Breast epithelium (tissue), 4 donors: ENCODE data around the gene UGT1A3. TPM values are rescaled to one million over a fixed set of nuclear protein-coding genes. Genes with fewer than 3 reads are reported as not detected.

Experiments used
- DNase-seq, 2 donors: peaks; one replicate each; pipeline ENCODE4 v3.0.0-alpha.2; 2019; ENCODE audit warnings: low spot score in 2 of 2
- H3K27ac ChIP-seq, 2 donors: fragments of 200-600 bp; sonication (generic) in 1 of 2; one replicate each; pipeline ENCODE4 v1.5.1; 2016 to 2019; ENCODE audit warnings: mild to moderate bottlenecking in 1 of 2
- H3K27me3 ChIP-seq, 2 donors: fragments of 200-600 bp; sonication (generic) in 1 of 2; one replicate each; pipeline versions ENCODE4 v1.5.1 to v1.6.0; 2017 to 2019; ENCODE audit warnings: control low read depth in 1 of 2, mild to moderate bottlenecking in 1 of 2
- H3K36me3 ChIP-seq: fragments of 200-600 bp; one replicate; pipeline ENCODE4 v1.5.1; 2019
- H3K4me1 ChIP-seq, 2 donors: fragments of 200-600 bp; sonication (generic); one replicate each; pipeline ENCODE4 v1.5.1; 2016 to 2019; ENCODE audit warnings: control low read depth in 1 of 2
- H3K4me3 ChIP-seq, 3 donors: fragments of 200-600 bp; sonication (generic); 1 replicate in 2 of 3; 2 replicates in 1 of 3; pipeline ENCODE4 v1.5.1; 2016 to 2019; ENCODE audit warnings: mild to moderate bottlenecking in 3 of 3, moderate library complexity in 2 of 3
- H3K9me3 ChIP-seq, 2 donors: fragments of 200-600 bp; sonication (generic) in 1 of 2; one replicate each; pipeline ENCODE4 v1.5.1; 2016 to 2019; ENCODE audit warnings: control low read depth in 1 of 2
- POLR2A ChIP-seq: fragments of 450-650 bp; IDR thresholded peaks from one replicate; pipeline ENCODE4 v1.6.1; 2016; ENCODE audit warnings: antibody characterized with exemption, mild to moderate bottlenecking, moderate library complexity
- POLR2AphosphoS5 ChIP-seq, 3 donors: sonication (generic); formaldehyde crosslinking; IDR thresholded peaks; one replicate each; pipeline ENCODE4 v1.6.1; 2017; ENCODE audit warnings: antibody characterized with exemption in 3 of 3
- intact Hi-C: fragments of 100-400 bp; cut with DNase I; formaldehyde crosslinking; loops from one replicate; pipeline ENCODE4 v1.15.1; 2023; ENCODE audit warnings: low total_unique reads
- total RNA-seq, 3 donors: library from RNA; depleted of rRNA; stranded (reverse); fragments of >200 nt; gene quantifications; one replicate each; pipeline ENCODE4 v1.1.0, GENCODE V29; 2016
- TF ChIP-seq, protein P1 (sequence below), 3 donors: fragments of 450-650 bp; IDR thresholded peaks; one replicate each; pipeline ENCODE4 v1.5.1; 2016 to 2017; ENCODE audit warnings: antibody characterized with exemption in 3 of 3, mild to moderate bottlenecking in 3 of 3, moderate library complexity in 3 of 3

UGT1A3 gene
- total RNA-seq, 3 donors from 2014 or later = 0.16 TPM; not detected in 2

DNA sequence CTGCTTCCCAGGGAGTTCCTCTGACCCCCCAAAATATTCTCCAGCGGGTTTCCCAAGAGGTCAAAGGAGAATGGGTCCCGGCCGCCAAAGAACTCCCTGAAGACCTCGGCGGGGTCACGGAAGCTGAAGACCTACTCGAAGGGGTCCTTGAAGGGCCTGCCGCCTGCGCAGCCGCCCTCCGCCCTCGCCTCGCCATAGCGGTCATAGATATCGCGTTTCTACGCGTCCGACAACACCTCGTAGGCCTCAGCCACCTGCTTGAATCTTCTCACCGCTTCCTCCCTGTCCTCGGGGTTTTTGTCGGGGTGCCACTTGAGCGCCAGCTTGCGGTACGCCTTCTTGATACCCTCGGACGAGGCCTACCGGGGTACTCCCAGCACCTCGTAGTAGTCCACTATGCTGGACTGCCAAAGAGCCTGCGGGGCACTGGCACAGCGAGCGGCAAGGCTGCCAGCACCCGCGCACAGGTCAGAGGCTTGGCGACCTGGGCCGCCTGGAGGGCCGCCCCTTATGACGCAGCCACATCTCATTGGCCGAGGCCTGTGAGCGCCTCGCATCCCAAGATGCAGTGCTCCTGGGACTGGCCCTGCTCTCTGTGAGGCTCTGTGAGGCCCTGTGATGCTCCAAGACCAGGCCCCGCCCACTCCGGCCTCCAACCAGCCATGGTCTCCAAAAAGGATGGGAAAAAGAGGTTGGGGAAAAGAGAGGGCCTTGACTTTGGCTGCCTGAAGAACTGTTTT is 26.2 kb downstream of the UGT1A3 start:
- Histone ChIP-seq H3K27ac (no peak overlapping the region), H3K9me3 (peaks cover 9 to 16% of the 10 kb centered on the region in 2 donors), H3K27me3 (no peaks in the 10 kb centered on the region), H3K36me3 (no peaks in the 10 kb centered on the region), H3K4me3 (no peak overlapping the region), H3K4me1 (no peaks in the 10 kb centered on the region)
- intact Hi-C loops = no loop called here
- DNase-seq = no peak
- TF ChIP-seq POLR2AphosphoS5 (IDR thresholded peaks at IDR 0.05) (no peak), POLR2A (no peak)
- TF ChIP-seq, protein P1, sequence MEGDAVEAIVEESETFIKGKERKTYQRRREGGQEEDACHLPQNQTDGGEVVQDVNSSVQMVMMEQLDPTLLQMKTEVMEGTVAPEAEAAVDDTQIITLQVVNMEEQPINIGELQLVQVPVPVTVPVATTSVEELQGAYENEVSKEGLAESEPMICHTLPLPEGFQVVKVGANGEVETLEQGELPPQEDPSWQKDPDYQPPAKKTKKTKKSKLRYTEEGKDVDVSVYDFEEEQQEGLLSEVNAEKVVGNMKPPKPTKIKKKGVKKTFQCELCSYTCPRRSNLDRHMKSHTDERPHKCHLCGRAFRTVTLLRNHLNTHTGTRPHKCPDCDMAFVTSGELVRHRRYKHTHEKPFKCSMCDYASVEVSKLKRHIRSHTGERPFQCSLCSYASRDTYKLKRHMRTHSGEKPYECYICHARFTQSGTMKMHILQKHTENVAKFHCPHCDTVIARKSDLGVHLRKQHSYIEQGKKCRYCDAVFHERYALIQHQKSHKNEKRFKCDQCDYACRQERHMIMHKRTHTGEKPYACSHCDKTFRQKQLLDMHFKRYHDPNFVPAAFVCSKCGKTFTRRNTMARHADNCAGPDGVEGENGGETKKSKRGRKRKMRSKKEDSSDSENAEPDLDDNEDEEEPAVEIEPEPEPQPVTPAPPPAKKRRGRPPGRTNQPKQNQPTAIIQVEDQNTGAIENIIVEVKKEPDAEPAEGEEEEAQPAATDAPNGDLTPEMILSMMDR (IDR thresholded peaks at IDR 0.05) = no peak

DNA sequence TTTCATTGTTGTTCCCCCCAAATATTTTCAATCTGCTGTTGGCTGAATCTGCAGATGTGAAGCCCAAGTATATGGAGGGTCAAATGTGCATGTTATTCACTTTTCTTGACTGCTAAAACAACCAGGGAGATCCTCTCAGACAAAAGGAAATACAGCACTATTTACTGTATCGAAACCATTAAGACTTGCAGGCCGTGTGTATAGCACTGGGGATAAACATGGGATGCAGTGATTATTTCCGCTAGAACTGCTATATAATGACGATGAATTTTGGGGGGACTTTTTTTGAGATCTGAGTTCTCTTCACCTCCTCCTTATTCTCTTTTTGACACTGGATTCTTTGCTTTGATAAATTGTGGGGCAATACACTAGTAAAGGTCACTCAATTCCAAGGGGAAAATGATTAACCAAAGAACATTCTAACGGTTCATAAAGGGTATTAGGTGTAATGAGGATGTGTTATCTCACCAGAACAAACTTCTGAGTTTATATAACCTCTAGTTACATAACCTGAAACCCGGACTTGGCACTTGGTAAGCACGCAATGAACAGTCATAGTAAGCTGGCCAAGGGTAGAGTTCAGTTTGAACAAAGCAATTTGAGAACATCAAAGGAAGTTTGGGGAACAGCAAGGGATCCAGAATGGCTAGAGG is 27.7 kb downstream of the UGT1A3 start:
- intact Hi-C loops = no loop called here
- no peak overlapping the region for H3K27ac ChIP-seq
- H3K36me3 ChIP-seq = no peaks in the 10 kb centered on the region
- H3K4me1 ChIP-seq = no peaks in the 10 kb centered on the region
- H3K4me3 ChIP-seq = no peak overlapping the region
- no peak for TF ChIP-seq POLR2AphosphoS5 (IDR thresholded peaks at IDR 0.05)
- TF ChIP-seq, protein P1 (IDR thresholded peaks at IDR 0.05) = no peak
- no peak for DNase-seq
- H3K9me3 ChIP-seq = peaks cover 0 to under 1% of the 10 kb centered on the region in 2 donors
- H3K27me3 ChIP-seq = no peaks in the 10 kb centered on the region

DNA sequence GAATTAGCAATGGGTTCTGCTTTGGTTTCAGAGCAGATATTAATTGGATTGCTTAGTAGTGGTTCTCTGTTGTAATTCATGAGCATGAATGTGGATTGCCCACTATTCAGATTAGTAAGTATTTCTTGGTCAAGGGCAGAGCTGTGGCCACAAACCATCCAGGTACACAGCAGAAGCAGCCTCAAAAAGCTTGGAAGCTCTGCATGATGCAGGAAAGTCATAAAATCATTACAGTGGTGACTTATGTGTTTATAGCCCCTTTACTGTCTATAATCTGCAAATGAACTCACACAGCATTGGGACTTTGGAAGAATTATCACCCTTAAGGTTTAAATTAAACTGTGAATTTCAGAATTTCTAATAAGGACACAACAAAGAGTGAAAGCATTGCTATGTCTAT is 29.3 kb downstream of the UGT1A3 start:
- H3K36me3 ChIP-seq = no peaks in the 10 kb centered on the region
- intact Hi-C loops = no loop called here
- H3K4me1 ChIP-seq = no peaks in the 10 kb centered on the region
- no peaks in the 10 kb centered on the region for H3K27me3 ChIP-seq
- H3K9me3 ChIP-seq = no peaks in the 10 kb centered on the region
- H3K4me3 ChIP-seq = no peak overlapping the region
- no peak for TF ChIP-seq POLR2AphosphoS5 (IDR thresholded peaks at IDR 0.05)
- TF ChIP-seq, protein P1 (IDR thresholded peaks at IDR 0.05) = no peak
- TF ChIP-seq POLR2A = no peak
- DNase-seq = no peak
- H3K27ac ChIP-seq = no peak overlapping the region

DNA sequence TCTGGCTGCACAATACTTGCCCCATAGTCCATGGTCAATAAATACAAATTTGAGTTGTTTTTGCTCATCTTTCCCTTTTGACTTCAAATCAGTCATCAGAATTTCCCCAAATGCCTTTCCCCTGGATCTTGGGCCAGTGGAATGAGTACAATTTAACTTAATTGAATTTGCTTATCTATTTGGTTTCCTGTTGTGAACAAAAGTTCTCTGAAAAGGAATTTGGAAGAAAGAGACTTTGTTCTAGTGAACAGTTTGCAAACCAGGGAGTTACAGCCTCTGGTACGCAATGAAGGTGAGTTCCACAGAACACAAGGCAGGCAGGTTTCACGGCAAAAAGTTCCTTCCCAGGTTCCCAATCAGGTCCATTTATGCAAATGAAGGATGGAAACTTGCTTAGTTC is 30.0 kb downstream of the UGT1A3 start:
- H3K4me3 ChIP-seq = no peak overlapping the region
- no peaks in the 10 kb centered on the region for H3K4me1 ChIP-seq
- no peak for TF ChIP-seq POLR2A
- TF ChIP-seq, protein P1 (IDR thresholded peaks at IDR 0.05) = no peak
- no peak for TF ChIP-seq POLR2AphosphoS5 (IDR thresholded peaks at IDR 0.05)
- no peaks in the 10 kb centered on the region for H3K36me3 ChIP-seq
- H3K9me3 ChIP-seq = no peaks in the 10 kb centered on the region
- intact Hi-C loops = no loop called here
- no peak for DNase-seq
- no peak overlapping the region for H3K27ac ChIP-seq
- no peaks in the 10 kb centered on the region for H3K27me3 ChIP-seq

DNA sequence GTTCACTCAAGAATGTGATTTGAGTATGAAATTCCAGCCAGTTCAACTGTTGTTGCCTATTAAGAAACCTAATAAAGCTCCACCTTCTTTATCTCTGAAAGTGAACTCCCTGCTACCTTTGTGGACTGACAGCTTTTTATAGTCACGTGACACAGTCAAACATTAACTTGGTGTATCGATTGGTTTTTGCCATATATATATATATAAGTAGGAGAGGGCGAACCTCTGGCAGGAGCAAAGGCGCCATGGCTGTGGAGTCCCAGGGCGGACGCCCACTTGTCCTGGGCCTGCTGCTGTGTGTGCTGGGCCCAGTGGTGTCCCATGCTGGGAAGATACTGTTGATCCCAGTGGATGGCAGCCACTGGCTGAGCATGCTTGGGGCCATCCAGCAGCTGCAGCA is 31.2 kb downstream of the UGT1A3 start, which contains the start of gene UGT1A1:
Gene UGT1A1, plus strand, starts transcription at position 228 of the 400 bp plus-strand sequence. Its CDS starts 18 bp downstream, at position 246.
- intact Hi-C loops = no loop called here
- TF ChIP-seq, protein P1 (IDR thresholded peaks at IDR 0.05) = no peak
- no peak for TF ChIP-seq POLR2A
- TF ChIP-seq POLR2AphosphoS5 (IDR thresholded peaks at IDR 0.05) = no peak
- Histone ChIP-seq H3K4me3 (no peak within 1 kb of the TSS), H3K4me1 (no peaks in the 10 kb centered on the region), H3K27me3 (no peaks in the 10 kb centered on the region), H3K36me3 (no peaks in the 10 kb centered on the region), H3K9me3 (no peaks in the 10 kb centered on the region), H3K27ac (no peak within 1 kb of the TSS)
- DNase-seq = no peak
